HL-60 (cell line): ENCODE data around the gene HSPA2.
"Not testable (repeated sequence)": the region's sequence is repeated elsewhere in the genome, so short reads cannot be mapped to it uniquely, and the experiment has no call there.

Experiments
- CTCF ChIP-seq: IDR thresholded peaks from one replicate; pipeline ENCODE4 v1.5.1; 2011; ENCODE audit warnings: low read length, control low read depth, inconsistent platforms; ENCODE audit not compliant: insufficient read depth
- GABPA ChIP-seq: IDR thresholded peaks from 2 replicates; pipeline ENCODE4 v1.6.1; 2012; ENCODE audit warnings: low read depth

GRCh38 chr14:64517667-64518066, 22.9 kb upstream of the HSPA2 start:
- TF ChIP-seq CTCF, GABPA: not testable (repeated sequence)
